ENCODE results near the gene SNRPN. TPM values are rescaled to one million over a fixed set of nuclear protein-coding genes. Genes with fewer than 3 reads are reported as not detected.
"Not testable (repeated sequence)": the region's sequence is repeated elsewhere in the genome, so short reads cannot be mapped to it uniquely, and the experiment has no call there.

SNRPN gene
- polyA plus RNA-seq, 1 donor (not counting 4 experiments of a cell fraction or from before 2014, with no cell fraction given) = 93.0 TPM

GRCh38 chr15:24924153-24924552 lies 30.6 kb upstream of the SNRPN start:
- Histone ChIP-seq H3K36me3 (ENCODE audit: control insufficient read depth in 2 of 2, extremely low read depth in 1 of 2, insufficient read depth in 2 of 2, low read length in 2 of 2) (no peaks in the 10 kb centered on the region), H4K20me1 (ENCODE audit: control insufficient read depth, extremely low read depth, insufficient read depth, low read length) (no peaks in the 10 kb centered on the region), H3K4me1 (ENCODE audit: control insufficient read depth, extremely low read depth, insufficient read depth, low read length) (no peaks in the 10 kb centered on the region), H3K27me3 (ENCODE audit: control insufficient read depth, extremely low read depth, insufficient read depth, low read length) (no peaks in the 10 kb centered on the region), H3K4me2 (ENCODE audit: control insufficient read depth, extremely low read depth, insufficient read depth, low read depth, low read length) (no peak overlapping the region), H3K9me1 (ENCODE audit: control insufficient read depth, extremely low read depth, insufficient read depth, low read length) (no peaks in the 10 kb centered on the region), H3K4me3 (ENCODE audit: control insufficient read depth in 2 of 3, extremely low read depth in 1 of 3, insufficient read depth in 2 of 3, low read depth in 1 of 3, low read length in 3 of 3) (no peak overlapping the region), H3K27ac (ENCODE audit: control insufficient read depth, insufficient read depth, low read length) (no peak overlapping the region), H3K9me3 (ENCODE audit: control insufficient read depth, low read depth, low read length) (peaks cover 2% of the 10 kb centered on the region), H2AFZ (ENCODE audit: control insufficient read depth, low read length) (no peak overlapping the region), H3K79me2 (ENCODE audit: control insufficient read depth, insufficient read depth, low read length) (no peaks in the 10 kb centered on the region), H3K9ac (ENCODE audit: control insufficient read depth, extremely low read depth, insufficient read depth, low read length) (no peak overlapping the region)
- dilution Hi-C loops (cut with MboI; ENCODE audit: extremely low pct_ligation_motif_present, low sequenced_read_pairs) = no loop called here
- no peak for TF ChIP-seq EZH2 (IDR thresholded peaks at IDR 0.05; ENCODE audit: low read length)
- DNase-seq (ENCODE audit: low read depth, low spot score) (no peak), FAIRE-seq (no peak)

- no peak overlapping the region for H2AFZ ChIP-seq (ENCODE audit: control insufficient read depth, low read length)
- dilution Hi-C loops (cut with MboI; ENCODE audit: extremely low pct_ligation_motif_present, low sequenced_read_pairs) = no loop called here
- H3K27ac ChIP-seq (ENCODE audit: control insufficient read depth, insufficient read depth, low read length) = no peak overlapping the region
- H3K27me3 ChIP-seq (ENCODE audit: control insufficient read depth, extremely low read depth, insufficient read depth, low read length) = no peaks in the 10 kb centered on the region
- H3K36me3 ChIP-seq (ENCODE audit: control insufficient read depth in 2 of 2, extremely low read depth in 1 of 2, insufficient read depth in 2 of 2, low read length in 2 of 2) = no peaks in the 10 kb centered on the region
- peaks cover 2% of the 10 kb centered on the region for H3K9me3 ChIP-seq (ENCODE audit: control insufficient read depth, low read depth, low read length)
- H3K9ac ChIP-seq (ENCODE audit: control insufficient read depth, extremely low read depth, insufficient read depth, low read length) = no peak overlapping the region
- H3K9me1 ChIP-seq (ENCODE audit: control insufficient read depth, extremely low read depth, insufficient read depth, low read length) = no peaks in the 10 kb centered on the region
- no peaks in the 10 kb centered on the region for H3K4me1 ChIP-seq (ENCODE audit: control insufficient read depth, extremely low read depth, insufficient read depth, low read length)
- no peak for DNase-seq (ENCODE audit: low read depth, low spot score)
- no peak overlapping the region for H3K4me3 ChIP-seq (ENCODE audit: control insufficient read depth in 2 of 3, extremely low read depth in 1 of 3, insufficient read depth in 2 of 3, low read depth in 1 of 3, low read length in 3 of 3)
- no peak overlapping the region for H3K4me2 ChIP-seq (ENCODE audit: control insufficient read depth, extremely low read depth, insufficient read depth, low read depth, low read length)
- FAIRE-seq = no peak
- H3K79me2 ChIP-seq (ENCODE audit: control insufficient read depth, insufficient read depth, low read length) = no peaks in the 10 kb centered on the region
- H4K20me1 ChIP-seq (ENCODE audit: control insufficient read depth, extremely low read depth, insufficient read depth, low read length) = no peaks in the 10 kb centered on the region
- no peak for TF ChIP-seq EZH2 (IDR thresholded peaks at IDR 0.05; ENCODE audit: low read length)
- no peak for TF ChIP-seq CTCF (optimal IDR thresholded peaks at IDR 0.05 in 1 of 3, IDR thresholded peaks at IDR 0.05 in 1 of 3, conservative IDR thresholded peaks at IDR 0.05 in 1 of 3; ENCODE audit: extremely low read depth in 1 of 3, insufficient read depth in 2 of 3, low read length in 3 of 3)
Observed at GRCh38 chr15:24924621-24925020, 30.2 kb upstream of the SNRPN start.

- H3K9me1 ChIP-seq (ENCODE audit: control insufficient read depth, extremely low read depth, insufficient read depth, low read length); H3K36me3 ChIP-seq (ENCODE audit: control insufficient read depth in 2 of 2, extremely low read depth in 1 of 2, insufficient read depth in 2 of 2, low read length in 2 of 2); H2AFZ ChIP-seq (ENCODE audit: control insufficient read depth, low read length); H3K4me2 ChIP-seq (ENCODE audit: control insufficient read depth, extremely low read depth, insufficient read depth, low read depth, low read length); DNase-seq (ENCODE audit: low read depth, low spot score); H3K4me1 ChIP-seq (ENCODE audit: control insufficient read depth, extremely low read depth, insufficient read depth, low read length); H3K4me3 ChIP-seq (ENCODE audit: control insufficient read depth in 2 of 3, extremely low read depth in 1 of 3, insufficient read depth in 2 of 3, low read depth in 1 of 3, low read length in 3 of 3); H3K9me3 ChIP-seq (ENCODE audit: control insufficient read depth, low read depth, low read length); H3K27ac ChIP-seq (ENCODE audit: control insufficient read depth, insufficient read depth, low read length); FAIRE-seq; H3K9ac ChIP-seq (ENCODE audit: control insufficient read depth, extremely low read depth, insufficient read depth, low read length); H3K79me2 ChIP-seq (ENCODE audit: control insufficient read depth, insufficient read depth, low read length); dilution Hi-C loops (cut with MboI; ENCODE audit: extremely low pct_ligation_motif_present, low sequenced_read_pairs); H3K27me3 ChIP-seq (ENCODE audit: control insufficient read depth, extremely low read depth, insufficient read depth, low read length); H4K20me1 ChIP-seq (ENCODE audit: control insufficient read depth, extremely low read depth, insufficient read depth, low read length): not testable (repeated sequence)
Observed at GRCh38 chr15:24931874-24932732, 22.7 kb upstream of the SNRPN start.
